Non-pigmented ciliary epithelial cell (primary cell): Measurements from ENCODE around the gene ERBB2.

ENCODE experiments used
- DNase-seq: peaks from one replicate; pipeline ENCODE4 v3.0.0-alpha.2; 2010; ENCODE audit warnings: low read depth

The ERBB2 gene

GRCh38 chr17:39665642-39666224 is 34.1 kb upstream of the ERBB2 start:
- DNase-seq: no peak

- no peak for DNase-seq
Observed at GRCh38 chr17:39666231-39666600, 33.6 kb upstream of the ERBB2 start.

GRCh38 chr17:39666601-39667261 is 33.1 kb upstream of the ERBB2 start:
- no peak for DNase-seq

- DNase-seq: no peak
Observed at GRCh38 chr17:39667262-39667944, 32.5 kb upstream of the ERBB2 start.

GRCh38 chr17:39667945-39668924 is 31.6 kb upstream of the ERBB2 start, which contains the start of gene PNMT:
PNMT (plus strand) TSS chr17:39668453; CDS start chr17:39668476, 23 bp downstream.
- DNase-seq: no peak

GRCh38 chr17:39669897-39670735 is 29.7 kb upstream of the ERBB2 start:
- DNase-seq: no peak

GRCh38 chr17:39670746-39671145 is 29.1 kb upstream of the ERBB2 start:
- DNase-seq: no peak

- DNase-seq: no peak
Observed at GRCh38 chr17:39671651-39672521, 28.0 kb upstream of the ERBB2 start.

GRCh38 chr17:39672522-39673334 is 27.1 kb upstream of the ERBB2 start:
- no peak for DNase-seq

- DNase-seq: no peak
Observed at GRCh38 chr17:39673335-39674081, 26.4 kb upstream of the ERBB2 start.

GRCh38 chr17:39674179-39674578 is 25.7 kb upstream of the ERBB2 start:
- no peak for DNase-seq

- no peak for DNase-seq
Observed at GRCh38 chr17:39674702-39675389, 25.0 kb upstream of the ERBB2 start.

- DNase-seq: no peak
Observed at GRCh38 chr17:39675390-39676082, 24.3 kb upstream of the ERBB2 start.

- DNase-seq: no peak
Observed at GRCh38 chr17:39676198-39676819, 23.6 kb upstream of the ERBB2 start.

- no peak for DNase-seq
Observed at GRCh38 chr17:39677072-39677471, 22.8 kb upstream of the ERBB2 start.

- DNase-seq: no peak
Observed at GRCh38 chr17:39677542-39678339, 22.1 kb upstream of the ERBB2 start.
